ENCODE data around the gene SNAPC2.

Gene SNAPC2

DNA sequence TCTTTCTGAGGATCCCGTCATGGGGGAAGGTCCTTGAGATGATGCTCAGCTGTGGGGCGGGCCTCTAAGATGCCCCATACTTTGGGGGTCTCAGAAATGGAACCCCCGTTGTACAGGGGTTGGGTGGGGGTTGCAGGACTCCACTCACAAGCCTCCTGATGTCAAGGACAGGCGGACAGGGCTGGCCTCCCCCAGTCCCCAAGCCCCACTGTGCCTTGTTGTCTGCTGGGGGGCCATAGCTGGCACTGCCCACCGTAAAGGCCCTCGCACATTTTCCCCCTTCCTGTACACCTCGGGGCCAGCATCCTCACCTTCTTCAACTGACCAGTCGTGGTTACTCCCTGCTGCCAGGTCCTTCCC, 2.7 kb downstream of the SNAPC2 start:
- H4K8ac ChIP-seq (ENCODE audit: low read length): no peak overlapping the region
- no peak overlapping the region for H3K14ac ChIP-seq (ENCODE audit: low read length in 2 of 2)
- no peak overlapping the region for H2BK5ac ChIP-seq (ENCODE audit: low read depth, low read length, poor library complexity, severe bottlenecking)
- no peak overlapping the region for H3K27ac ChIP-seq (ENCODE audit: low read length, poor library complexity, severe bottlenecking)
- no peak overlapping the region for H2BK120ac ChIP-seq (ENCODE audit: low read depth, low read length)
- H3K79me1 ChIP-seq (replicated peaks; ENCODE audit: low read length, poor library complexity, severe bottlenecking): peaks cover 11% of the 10 kb centered on the region
- H2BK15ac ChIP-seq (ENCODE audit: low read depth, poor library complexity, severe bottlenecking): no peak overlapping the region
- 100% methylated on average over 6 of the region's 8 CpGs for WGBS
- H3K4me1 ChIP-seq (ENCODE audit: control insufficient read depth, insufficient read depth, low read depth, low read length): peaks cover 46% of the 10 kb centered on the region
- no peak overlapping the region for H2AK5ac ChIP-seq (ENCODE audit: low read length, severe bottlenecking)
- H3K4me2 ChIP-seq (ENCODE audit: low read length, poor library complexity, severe bottlenecking): no peak overlapping the region
- peaks cover 0 to 10% of the 10 kb centered on the region in 2 experiments for H3K27me3 ChIP-seq (ENCODE audit: control insufficient read depth in 1 of 2, insufficient read depth in 1 of 2, low read length in 2 of 2)
- H3K36me3 ChIP-seq (ENCODE audit: control insufficient read depth in 1 of 2, insufficient read depth in 2 of 2, low read depth in 1 of 2, low read length in 2 of 2): peaks cover 18 to 45% of the 10 kb centered on the region in 2 experiments
- no peak overlapping the region for H3K23ac ChIP-seq (ENCODE audit: low read length in 2 of 2)
- H3K4ac ChIP-seq (ENCODE audit: low read depth in 1 of 2, low read length in 2 of 2): no peak overlapping the region
- no peak overlapping the region for H3K18ac ChIP-seq (ENCODE audit: low read depth in 1 of 2, low read length in 2 of 2)
- H3K9me3 ChIP-seq (ENCODE audit: control insufficient read depth, low read length): no peaks in the 10 kb centered on the region
- H3K9ac ChIP-seq (ENCODE audit: low read length): no peak overlapping the region
- H3K4me3 ChIP-seq (ENCODE audit: insufficient read depth in 1 of 2, low read depth in 1 of 2, low read length in 2 of 2): no peak overlapping the region
- no peak overlapping the region for H4K91ac ChIP-seq (ENCODE audit: low read length)
- DNase-seq: no peak
- H2AFZ ChIP-seq (ENCODE audit: low read depth, low read length): no peak overlapping the region
- H2BK12ac ChIP-seq (ENCODE audit: low read length in 2 of 2): no peak overlapping the region

DNA sequence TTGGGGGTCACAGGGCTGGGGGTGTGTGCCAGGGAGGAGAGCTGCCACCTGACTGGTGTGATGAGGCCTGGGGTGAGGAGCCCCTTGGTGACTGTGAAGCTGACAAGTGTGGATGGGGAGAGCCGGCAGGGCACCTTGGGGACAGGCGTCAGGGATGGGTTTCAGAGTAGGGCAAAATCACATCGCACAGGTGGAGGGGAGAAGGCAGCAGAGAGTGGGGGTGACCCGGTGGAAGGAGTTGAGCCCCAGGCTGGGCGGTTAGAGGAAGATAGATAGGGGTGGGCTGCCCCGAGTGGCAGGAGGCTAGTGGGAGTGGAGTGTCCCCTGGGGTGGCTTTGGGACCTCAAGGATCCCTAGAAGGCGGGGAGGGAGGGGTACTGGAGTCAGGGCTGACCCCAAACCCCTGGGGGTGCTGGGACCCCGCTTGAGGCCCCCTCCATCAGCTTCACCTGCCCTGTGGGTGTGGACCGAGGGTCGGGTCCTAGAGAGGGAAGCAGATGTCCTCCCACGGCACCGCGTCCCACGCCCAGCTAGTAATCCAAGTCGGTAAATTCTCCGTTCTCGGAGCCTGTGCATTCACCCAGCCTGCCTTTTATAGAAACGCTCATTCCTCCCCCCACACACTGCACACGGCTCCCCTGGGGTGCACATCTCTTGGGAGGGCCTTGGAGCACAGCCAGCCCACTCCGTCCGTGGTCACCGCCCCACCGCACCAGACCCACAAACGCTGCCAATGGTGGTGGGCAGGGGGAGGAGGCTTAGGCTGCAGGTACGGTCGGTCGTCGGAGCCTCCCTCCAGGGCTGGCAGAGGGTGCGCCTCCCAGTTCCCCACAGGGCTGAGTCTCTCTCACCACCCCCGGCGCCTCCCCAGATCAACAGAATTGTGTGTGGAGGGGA, 3.4 kb downstream of the SNAPC2 start:
- peaks cover 0 to 4% of the 10 kb centered on the region in 2 experiments for H3K27me3 ChIP-seq (ENCODE audit: control insufficient read depth in 1 of 2, insufficient read depth in 1 of 2, low read length in 2 of 2)
- WGBS: 92% methylated on average over 25 of the region's 31 CpGs
- H3K9ac ChIP-seq (ENCODE audit: low read length): no peak overlapping the region
- H2BK12ac ChIP-seq (ENCODE audit: low read length in 2 of 2): peak overlapping the region in 1 of 2 experiments; percentile 29
- no peak overlapping the region for H3K4me3 ChIP-seq (ENCODE audit: insufficient read depth in 1 of 2, low read depth in 1 of 2, low read length in 2 of 2)
- H3K9me3 ChIP-seq (ENCODE audit: control insufficient read depth, low read length): no peaks in the 10 kb centered on the region
- peaks cover 11% of the 10 kb centered on the region for H3K79me1 ChIP-seq (replicated peaks; ENCODE audit: low read length, poor library complexity, severe bottlenecking)
- no peak for DNase-seq
- H3K4me2 ChIP-seq (ENCODE audit: low read length, poor library complexity, severe bottlenecking): no peak overlapping the region
- no peak overlapping the region for H3K4ac ChIP-seq (ENCODE audit: low read depth in 1 of 2, low read length in 2 of 2)
- H2BK15ac ChIP-seq (ENCODE audit: low read depth, poor library complexity, severe bottlenecking): no peak overlapping the region
- no peak overlapping the region for H3K23ac ChIP-seq (ENCODE audit: low read length in 2 of 2)
- H3K27ac ChIP-seq (ENCODE audit: low read length, poor library complexity, severe bottlenecking): no peak overlapping the region
- no peak overlapping the region for H4K91ac ChIP-seq (ENCODE audit: low read length)
- peaks cover 18 to 46% of the 10 kb centered on the region in 2 experiments for H3K36me3 ChIP-seq (ENCODE audit: control insufficient read depth in 1 of 2, insufficient read depth in 2 of 2, low read depth in 1 of 2, low read length in 2 of 2)
- H2BK5ac ChIP-seq (ENCODE audit: low read depth, low read length, poor library complexity, severe bottlenecking): no peak overlapping the region
- H3K4me1 ChIP-seq (ENCODE audit: control insufficient read depth, insufficient read depth, low read depth, low read length): peaks cover 50% of the 10 kb centered on the region
- H2AFZ ChIP-seq (ENCODE audit: low read depth, low read length): no peak overlapping the region
- H2BK120ac ChIP-seq (ENCODE audit: low read depth, low read length): no peak overlapping the region
- H2AK5ac ChIP-seq (ENCODE audit: low read length, severe bottlenecking): no peak overlapping the region
- no peak overlapping the region for H3K14ac ChIP-seq (ENCODE audit: low read length in 2 of 2)
- H3K18ac ChIP-seq (ENCODE audit: low read depth in 1 of 2, low read length in 2 of 2): no peak overlapping the region
- no peak overlapping the region for H4K8ac ChIP-seq (ENCODE audit: low read length)

DNA sequence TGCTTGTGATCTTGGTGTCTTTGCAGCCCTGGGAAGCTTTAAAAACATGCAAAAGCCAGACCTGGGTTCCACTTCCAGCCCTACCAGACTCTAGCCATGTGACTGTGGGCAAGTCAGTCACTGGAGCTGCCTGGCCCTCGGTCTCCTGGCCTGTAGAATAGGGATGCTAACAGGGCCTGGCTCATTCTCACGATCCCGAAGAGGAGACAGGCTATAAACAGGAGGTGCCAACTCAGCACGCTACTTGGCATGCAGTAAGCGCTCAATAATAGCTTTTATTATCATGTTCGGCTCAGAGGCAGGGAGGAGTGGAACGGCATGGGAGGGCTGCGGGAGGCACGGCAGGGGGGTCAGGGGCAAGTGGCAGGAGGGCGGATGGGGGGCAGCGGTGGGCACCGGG, 4.1 kb downstream of the SNAPC2 start:
- Histone ChIP-seq H3K36me3 (ENCODE audit: control insufficient read depth in 1 of 2, insufficient read depth in 2 of 2, low read depth in 1 of 2, low read length in 2 of 2) (peaks cover 18 to 46% of the 10 kb centered on the region in 2 experiments), H2AK5ac (ENCODE audit: low read length, severe bottlenecking) (no peak overlapping the region), H3K23ac (ENCODE audit: low read length in 2 of 2) (no peak overlapping the region), H2BK15ac (ENCODE audit: low read depth, poor library complexity, severe bottlenecking) (no peak overlapping the region), H2BK12ac (ENCODE audit: low read length in 2 of 2) (peak overlapping the region in 1 of 2 experiments; percentile 15), H2BK120ac (ENCODE audit: low read depth, low read length) (no peak overlapping the region), H3K14ac (ENCODE audit: low read length in 2 of 2) (no peak overlapping the region), H3K27ac (ENCODE audit: low read length, poor library complexity, severe bottlenecking) (no peak overlapping the region), H3K4me1 (ENCODE audit: control insufficient read depth, insufficient read depth, low read depth, low read length) (peaks cover 53% of the 10 kb centered on the region), H3K79me1 (replicated peaks; ENCODE audit: low read length, poor library complexity, severe bottlenecking) (peaks cover 11% of the 10 kb centered on the region), H3K4me2 (ENCODE audit: low read length, poor library complexity, severe bottlenecking) (no peak overlapping the region), H3K4me3 (ENCODE audit: insufficient read depth in 1 of 2, low read depth in 1 of 2, low read length in 2 of 2) (no peak overlapping the region), H4K91ac (ENCODE audit: low read length) (no peak overlapping the region), H3K9me3 (ENCODE audit: control insufficient read depth, low read length) (no peaks in the 10 kb centered on the region), H2BK5ac (ENCODE audit: low read depth, low read length, poor library complexity, severe bottlenecking) (no peak overlapping the region), H3K9ac (ENCODE audit: low read length) (no peak overlapping the region), H4K8ac (ENCODE audit: low read length) (no peak overlapping the region), H2AFZ (ENCODE audit: low read depth, low read length) (no peak overlapping the region), H3K4ac (ENCODE audit: low read depth in 1 of 2, low read length in 2 of 2) (no peak overlapping the region), H3K18ac (ENCODE audit: low read depth in 1 of 2, low read length in 2 of 2) (no peak overlapping the region), H3K27me3 (ENCODE audit: control insufficient read depth in 1 of 2, insufficient read depth in 1 of 2, low read length in 2 of 2) (no peaks in the 10 kb centered on the region)
- WGBS: 92% methylated on average over 12 of the region's 12 CpGs
- no peak for DNase-seq

DNA sequence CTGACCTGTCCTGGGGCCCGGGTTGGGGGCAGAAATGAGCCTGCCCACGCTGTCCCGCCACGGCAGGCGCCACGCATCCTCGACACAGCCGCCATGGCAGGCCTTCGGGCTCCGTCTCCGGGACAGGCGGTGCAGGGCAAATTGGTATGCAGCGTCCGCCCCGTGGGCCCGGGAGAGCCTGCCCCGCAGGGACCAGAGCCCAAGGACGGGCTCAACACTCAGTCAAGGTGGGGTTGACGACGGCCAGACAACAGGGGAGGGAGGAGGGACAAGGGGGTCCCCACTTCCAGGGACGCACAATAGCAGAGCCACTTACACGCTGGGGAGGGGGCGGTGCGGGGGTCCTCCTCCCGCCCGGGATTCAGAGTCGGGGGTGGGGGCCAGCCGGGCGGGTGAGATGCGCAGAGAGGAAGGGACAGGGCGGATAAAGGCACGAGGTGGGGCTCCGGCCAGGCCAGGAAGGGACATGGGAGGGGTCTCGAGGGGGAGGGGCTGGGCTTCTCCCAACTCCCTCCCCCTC, 4.6 kb downstream of the SNAPC2 start:
- Histone ChIP-seq H3K9ac (ENCODE audit: low read length) (no peak overlapping the region), H4K8ac (ENCODE audit: low read length) (no peak overlapping the region), H2BK5ac (ENCODE audit: low read depth, low read length, poor library complexity, severe bottlenecking) (no peak overlapping the region), H2BK12ac (ENCODE audit: low read length in 2 of 2) (peak overlapping the region in 1 of 2 experiments; percentile 55), H3K18ac (ENCODE audit: low read depth in 1 of 2, low read length in 2 of 2) (peak overlapping the region in 1 of 2 experiments; percentile 37), H2BK120ac (ENCODE audit: low read depth, low read length) (no peak overlapping the region), H3K36me3 (ENCODE audit: control insufficient read depth in 1 of 2, insufficient read depth in 2 of 2, low read depth in 1 of 2, low read length in 2 of 2) (peaks cover 18 to 46% of the 10 kb centered on the region in 2 experiments), H4K91ac (ENCODE audit: low read length) (no peak overlapping the region), H3K23ac (ENCODE audit: low read length in 2 of 2) (no peak overlapping the region), H3K9me3 (ENCODE audit: control insufficient read depth, low read length) (no peaks in the 10 kb centered on the region), H3K27me3 (ENCODE audit: control insufficient read depth in 1 of 2, insufficient read depth in 1 of 2, low read length in 2 of 2) (no peaks in the 10 kb centered on the region), H2BK15ac (ENCODE audit: low read depth, poor library complexity, severe bottlenecking) (peak overlapping the region; percentile 71), H3K4me3 (ENCODE audit: insufficient read depth in 1 of 2, low read depth in 1 of 2, low read length in 2 of 2) (peak overlapping the region in 1 of 2 experiments; percentile 62), H3K27ac (ENCODE audit: low read length, poor library complexity, severe bottlenecking) (no peak overlapping the region), H3K14ac (ENCODE audit: low read length in 2 of 2) (no peak overlapping the region), H3K4me2 (ENCODE audit: low read length, poor library complexity, severe bottlenecking) (peak overlapping the region; percentile 87), H3K4me1 (ENCODE audit: control insufficient read depth, insufficient read depth, low read depth, low read length) (peaks cover 55% of the 10 kb centered on the region), H3K4ac (ENCODE audit: low read depth in 1 of 2, low read length in 2 of 2) (no peak overlapping the region), H3K79me1 (replicated peaks; ENCODE audit: low read length, poor library complexity, severe bottlenecking) (peaks cover 11% of the 10 kb centered on the region), H2AK5ac (ENCODE audit: low read length, severe bottlenecking) (no peak overlapping the region), H2AFZ (ENCODE audit: low read depth, low read length) (no peak overlapping the region)
- no peak for DNase-seq
- 83% methylated on average over 23 of the region's 34 CpGs for whole genome bisulfite sequencing
